Smooth muscle cell of the brain vasculature (primary cell): ENCODE data around the gene THTPA.

Source experiments
- DNase-seq: peaks from one replicate; pipeline ENCODE4 v3.0.0-alpha.2; 2012; ENCODE audit warnings: low read depth, low spot score

Gene THTPA, protein sequence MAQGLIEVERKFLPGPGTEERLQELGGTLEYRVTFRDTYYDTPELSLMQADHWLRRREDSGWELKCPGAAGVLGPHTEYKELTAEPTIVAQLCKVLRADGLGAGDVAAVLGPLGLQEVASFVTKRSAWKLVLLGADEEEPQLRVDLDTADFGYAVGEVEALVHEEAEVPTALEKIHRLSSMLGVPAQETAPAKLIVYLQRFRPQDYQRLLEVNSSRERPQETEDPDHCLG

DNA sequence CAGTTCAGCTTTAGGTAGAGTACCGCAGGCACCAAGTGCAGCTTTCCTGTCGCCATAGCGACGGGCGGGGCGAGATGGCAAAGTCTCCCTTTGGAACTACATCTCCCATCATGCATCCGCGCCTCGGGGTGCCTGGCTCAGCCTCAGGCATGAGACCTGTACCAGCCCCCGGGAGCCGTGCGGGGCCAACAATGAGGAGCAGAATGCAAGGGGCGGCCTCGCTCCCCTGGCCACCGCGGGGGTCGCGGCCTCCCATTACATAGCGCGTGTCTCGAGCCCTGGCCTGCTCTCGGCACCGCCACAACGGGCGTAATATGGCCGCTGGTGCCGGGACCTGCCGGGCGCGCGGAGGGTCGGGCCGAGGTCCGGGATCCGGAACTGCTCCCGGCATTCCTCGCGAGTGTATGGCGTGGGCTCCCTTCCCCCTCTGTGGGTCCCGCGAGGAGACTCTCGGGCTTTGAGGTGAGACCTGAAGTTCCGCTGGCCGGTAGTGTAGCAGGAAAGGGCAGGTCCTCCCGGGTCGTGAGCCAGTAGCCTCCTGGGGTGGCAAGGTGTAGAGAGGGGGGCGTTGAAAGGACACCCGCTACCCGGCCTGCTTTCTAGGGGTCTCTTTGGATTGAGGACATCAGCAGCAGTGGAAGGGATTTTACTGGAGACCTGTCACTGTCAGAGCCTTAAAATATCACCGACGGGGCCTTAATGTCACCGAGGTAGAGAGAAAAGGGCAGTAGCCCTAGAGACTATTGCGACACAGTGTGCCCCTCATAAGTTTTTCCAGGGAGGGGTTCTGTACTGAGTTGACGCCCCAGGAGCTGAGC, at the start of gene THTPA:
Gene THTPA, plus strand, starts transcription at position 390 of the 818 bp plus-strand sequence. CDS start 487 bp downstream, outside the sequence.
- peak; percentile 57 for DNase-seq

DNA sequence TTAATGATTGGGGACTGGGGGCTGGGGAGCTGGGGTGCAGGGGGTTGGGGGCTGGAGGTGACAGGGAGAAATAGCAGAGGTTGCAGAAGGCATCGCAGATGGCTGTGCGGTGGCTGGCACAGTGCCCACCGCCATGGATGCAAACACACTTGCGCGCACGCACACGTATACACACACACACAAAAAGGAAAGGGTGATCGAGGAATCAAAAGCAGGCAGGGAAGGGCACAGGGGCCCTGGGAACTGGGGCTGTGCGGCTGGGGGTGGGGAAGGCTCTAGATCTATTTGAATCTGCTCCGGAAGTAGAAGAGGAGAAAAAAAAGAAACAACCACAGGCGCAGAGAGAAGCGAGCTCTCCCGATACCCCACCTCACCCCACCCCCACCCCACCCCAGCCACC, 43.9 kb upstream of the THTPA start:
- DNase-seq, result no peak

DNA sequence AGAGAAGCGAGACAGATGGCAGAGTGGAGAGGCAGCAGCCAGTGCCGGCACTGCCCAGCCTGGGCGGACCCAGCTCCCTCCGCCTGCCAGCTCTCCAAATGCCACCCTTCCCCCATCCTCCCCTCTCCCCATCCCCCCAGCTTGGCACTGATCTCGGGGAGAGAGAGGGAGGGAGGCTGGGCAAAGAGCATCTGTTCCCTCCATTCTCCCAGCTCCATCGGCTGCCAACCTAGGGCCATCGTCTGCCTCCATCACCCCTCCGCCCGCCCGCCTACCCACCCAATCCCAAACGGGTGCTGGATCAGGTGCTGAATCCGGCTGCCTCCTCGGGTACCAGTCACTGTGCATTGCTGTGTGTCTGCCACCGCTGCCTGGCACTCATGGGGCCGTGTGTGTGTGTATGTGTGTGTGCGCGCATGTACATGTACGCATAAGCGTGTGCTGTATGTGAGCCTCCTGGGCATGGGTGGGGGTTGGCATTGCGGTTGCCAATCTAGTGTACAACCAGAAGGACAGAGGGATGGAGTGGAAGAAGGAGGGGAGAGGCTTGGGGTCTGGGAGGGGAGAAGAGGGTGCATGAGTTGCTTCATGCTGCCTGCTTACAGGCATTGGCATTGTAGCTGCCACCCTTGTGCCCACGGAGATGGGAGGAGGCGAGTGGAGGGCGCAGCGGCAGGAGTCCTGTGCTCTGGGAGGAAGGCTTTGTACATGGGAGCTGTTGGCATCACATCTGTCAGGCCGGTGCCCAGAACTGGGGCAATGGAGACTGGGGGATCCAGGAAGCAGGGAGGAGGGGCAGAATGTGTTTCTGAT, 42.9 kb upstream of the THTPA start:
- DNase-seq, result no peak

DNA sequence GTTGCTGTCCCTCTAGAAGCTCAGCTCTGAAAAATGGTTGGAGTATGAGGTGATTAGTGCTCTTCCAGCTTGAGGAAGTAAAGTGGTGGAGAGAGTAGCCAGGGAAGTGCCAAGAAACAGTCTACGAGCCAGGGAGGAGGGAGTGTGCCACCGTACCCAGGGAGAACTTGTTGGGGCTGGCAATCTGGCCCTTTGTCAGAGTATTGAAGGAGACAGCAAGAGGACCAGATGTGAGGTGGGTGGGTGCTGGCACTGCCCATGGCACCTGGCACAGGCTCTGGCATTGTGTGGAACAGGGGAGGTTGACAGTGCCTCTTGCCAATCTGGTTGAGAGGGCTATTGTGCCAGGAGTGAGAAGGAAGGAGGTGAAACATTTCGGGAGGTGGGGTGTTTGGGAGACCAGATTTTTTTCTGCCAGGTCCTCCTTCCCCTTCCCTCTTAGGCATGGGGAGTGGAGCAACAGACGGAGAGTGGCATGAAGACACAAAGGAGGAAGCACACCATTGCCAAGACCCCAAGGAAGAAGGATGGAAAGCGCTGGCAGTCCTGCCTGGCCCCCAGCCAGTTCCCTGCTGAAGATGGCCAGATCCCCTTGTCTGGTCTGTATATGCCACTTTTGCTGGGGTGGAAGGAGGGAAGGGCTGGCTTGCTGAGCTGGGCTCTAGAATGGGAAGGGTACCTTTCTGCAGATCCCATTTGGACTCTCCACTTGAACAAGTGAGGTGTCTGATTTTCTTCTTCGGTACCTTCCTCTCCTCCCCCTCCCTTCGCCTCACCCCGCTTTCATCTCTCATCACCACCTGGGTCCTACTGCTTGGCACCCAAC, 42.0 kb upstream of the THTPA start:
- DNase-seq, result no peak

DNA sequence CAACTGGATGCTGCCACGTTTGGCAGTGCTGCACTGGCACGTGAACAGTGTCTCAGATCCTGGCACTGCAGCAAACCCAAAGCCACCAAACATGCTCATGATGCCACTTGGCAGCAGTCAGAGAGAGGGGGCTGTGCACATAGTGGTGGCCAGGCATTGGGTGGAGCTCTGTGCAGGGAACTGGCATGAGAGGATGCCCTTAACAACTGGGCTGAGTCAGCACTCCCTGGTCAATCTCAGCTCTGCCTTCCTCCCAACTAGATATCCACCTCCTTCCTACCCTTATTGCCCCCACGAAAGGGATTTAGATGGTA, 41.5 kb upstream of the THTPA start:
- no peak for DNase-seq

DNA sequence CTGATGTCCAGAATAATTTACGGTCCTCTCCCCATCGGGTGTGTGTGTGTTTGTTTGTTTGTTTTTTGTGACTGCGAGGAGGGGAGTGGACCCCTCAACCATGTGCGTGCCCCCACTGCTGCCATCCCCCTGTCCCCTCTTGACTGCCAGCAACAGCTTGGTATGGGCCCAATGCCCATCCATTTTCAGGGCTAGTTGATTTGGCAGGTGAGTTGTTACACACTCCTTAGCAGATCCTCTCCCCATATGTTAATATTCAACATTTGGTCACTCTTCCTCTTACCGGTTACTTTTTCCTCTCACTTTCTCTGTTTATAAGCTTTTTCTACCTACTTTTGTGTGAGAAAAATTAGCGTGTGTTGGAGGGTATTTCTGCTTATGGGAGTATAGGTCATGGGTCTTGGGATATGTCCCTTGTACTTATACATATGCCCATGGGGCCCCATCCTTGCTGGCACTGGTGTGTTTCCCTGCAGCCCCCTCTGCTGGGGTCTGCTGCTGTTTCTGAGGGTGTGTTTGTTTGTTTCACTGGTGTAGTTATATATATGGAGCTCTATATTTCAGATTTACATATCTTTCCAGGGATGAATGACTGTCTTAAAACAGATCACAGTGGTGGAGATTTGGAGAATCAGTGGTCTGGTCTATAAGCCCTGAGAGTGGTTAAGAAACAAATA, 38.3 kb upstream of the THTPA start:
- DNase-seq, result no peak

DNA sequence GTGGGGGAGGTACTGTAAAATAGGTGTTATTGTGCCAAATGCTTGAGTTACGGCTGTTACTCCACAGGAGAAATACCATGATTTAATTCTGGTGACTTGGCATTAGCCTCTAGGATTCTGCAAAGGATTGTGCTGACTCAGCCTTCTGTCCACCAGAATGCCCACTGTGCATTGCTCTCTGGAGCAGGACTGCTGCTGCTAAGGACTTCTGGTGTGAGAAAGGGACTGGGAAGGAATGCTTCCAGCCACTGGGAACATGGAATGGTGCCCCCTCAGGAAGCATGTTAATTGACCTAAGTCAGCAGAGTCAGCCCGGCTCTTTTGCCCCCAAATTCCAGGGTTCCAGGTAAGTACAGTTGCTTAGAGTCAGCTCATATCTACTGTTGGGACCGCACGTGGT, 37.4 kb upstream of the THTPA start:
- no peak for DNase-seq

DNA sequence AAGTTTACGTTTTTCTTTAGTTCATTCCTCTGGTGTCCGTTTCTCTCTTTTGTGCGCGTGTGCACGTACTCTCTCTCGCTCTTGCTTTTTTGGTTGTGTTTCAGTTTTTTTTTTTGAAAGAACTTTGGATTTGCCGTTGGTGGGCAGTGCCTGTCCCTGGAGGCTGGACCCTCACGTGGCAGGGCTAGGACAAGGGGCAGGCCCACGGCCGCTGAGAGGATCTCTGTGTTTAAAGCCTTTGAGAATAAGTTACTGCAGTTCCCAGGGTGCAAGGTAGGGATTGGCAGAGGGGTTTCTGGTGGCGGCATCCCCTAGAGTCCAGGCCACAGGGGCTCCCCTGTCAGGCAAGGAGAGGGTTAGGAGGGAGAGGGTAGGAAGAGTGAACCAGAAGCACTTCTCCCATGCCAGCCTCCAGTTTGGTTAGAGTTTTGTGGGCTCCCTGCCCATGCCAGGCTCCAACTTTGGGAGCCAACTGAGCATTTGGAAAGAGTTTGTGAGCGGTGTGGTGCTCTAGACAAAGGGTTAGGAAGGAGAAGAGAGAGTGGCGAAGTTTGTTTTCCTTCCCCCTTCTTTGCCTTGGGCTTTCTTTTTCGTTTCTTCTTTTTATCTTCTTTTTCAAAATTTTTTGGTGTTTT, 35.1 kb upstream of the THTPA start:
- DNase-seq, result no peak

DNA sequence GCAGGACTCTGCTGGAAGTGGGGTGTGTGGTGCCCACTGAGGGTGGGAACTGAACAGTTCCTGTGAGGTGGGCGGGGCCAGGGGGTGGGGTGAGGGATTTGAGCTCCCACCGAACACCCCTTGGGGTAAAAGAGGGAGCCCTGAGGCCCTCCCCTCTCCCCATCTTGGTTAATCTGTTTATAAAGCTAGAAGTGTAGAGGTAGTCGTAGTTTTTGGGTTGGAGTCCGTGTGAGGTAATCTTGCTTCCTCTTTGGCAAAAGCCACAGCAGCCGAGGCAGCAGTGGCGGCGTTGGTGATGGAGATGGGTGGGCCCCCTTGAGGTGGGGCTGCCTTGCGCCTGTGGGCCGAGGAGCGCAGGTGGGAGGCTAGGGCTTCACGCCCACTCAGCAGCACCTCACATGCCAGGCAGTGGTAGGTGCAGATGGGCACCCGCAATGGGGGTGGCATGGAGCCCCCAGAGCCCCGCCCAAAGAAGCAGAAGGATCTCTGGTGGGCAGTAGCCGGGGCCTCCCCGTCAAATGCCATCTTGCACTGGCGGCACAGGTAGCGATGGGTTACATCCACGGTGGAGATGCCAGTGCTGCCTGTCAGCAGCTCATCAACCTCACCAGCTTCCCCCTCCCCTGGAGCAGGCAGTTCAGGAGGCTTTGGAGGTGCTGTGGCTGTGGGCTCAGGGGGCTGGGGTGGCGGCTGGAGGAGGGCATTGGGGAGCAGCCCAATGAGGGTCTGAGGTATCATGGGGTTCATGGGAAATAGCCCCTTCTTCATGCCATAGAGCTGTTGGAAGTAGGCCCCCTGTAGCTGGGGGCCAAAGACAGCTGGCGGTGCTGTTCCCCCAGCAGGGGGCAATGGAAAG, 34.1 kb upstream of the THTPA start:
- DNase-seq, result no peak

DNA sequence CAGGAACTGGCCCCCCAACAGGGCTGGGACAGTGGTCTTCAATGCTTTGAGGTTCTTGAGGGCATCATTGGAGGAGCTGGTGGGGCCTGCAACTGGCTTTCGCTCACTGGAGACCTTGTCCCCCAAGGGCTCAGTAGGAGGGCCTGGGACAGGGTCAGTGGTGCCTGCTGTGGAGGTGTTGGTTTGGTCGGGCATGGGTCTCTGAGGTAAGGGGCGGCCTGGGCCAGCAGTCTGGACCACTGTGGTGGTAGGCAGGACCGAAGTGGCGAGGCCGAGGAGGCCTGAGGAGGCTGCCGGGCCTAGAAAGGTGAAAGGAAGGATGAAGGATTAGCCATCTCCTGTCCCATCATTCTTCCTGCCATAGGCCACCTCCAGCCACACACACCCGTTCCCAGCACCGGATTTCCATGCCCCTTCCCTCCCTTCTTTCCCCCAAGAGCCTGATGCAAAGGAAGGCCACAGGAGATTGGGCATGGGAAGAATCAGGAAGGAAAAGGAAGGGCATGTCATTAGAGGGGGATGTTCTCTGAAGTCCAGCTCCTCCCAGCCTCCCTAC, 33.4 kb upstream of the THTPA start:
- DNase-seq, result no peak

DNA sequence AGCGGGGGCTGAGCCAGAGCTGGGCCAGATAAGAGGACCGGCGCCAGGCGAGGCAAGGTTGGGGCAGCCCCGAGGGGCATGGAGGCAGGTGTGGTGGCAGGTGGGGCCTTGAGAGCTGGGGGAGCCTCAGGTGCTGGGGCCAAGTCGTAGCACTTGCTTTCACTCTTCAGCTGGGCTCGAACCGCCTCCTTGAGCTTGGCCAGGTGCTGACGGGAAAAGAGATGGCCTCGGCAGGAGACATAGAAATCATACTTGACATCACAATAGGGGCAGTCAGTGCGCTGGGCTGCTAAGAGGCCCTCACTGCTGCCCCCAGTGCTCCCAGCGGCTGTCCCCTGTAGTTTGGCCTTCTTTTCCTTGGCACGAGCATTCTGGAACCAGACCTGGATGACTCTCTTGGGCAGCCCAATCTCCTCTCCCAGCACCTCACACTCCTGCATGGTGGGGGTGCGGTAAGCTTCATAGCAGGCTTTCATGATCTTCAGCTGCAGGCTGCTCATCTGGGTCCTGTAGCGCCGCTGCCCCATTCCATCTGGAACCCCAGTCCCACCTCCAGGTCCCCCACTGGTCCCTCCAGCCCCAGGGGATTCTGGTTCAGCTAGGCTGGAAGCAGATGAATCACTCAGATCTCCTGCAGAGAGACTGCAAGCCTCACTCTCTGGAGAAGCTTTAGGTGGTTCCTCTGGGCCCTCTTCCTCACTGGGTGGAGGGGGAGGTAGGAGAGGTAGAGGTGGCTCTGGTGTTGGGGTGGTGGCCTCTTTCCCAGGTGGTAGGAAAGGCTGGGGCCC, 32.6 kb upstream of the THTPA start:
- no peak for DNase-seq

DNA sequence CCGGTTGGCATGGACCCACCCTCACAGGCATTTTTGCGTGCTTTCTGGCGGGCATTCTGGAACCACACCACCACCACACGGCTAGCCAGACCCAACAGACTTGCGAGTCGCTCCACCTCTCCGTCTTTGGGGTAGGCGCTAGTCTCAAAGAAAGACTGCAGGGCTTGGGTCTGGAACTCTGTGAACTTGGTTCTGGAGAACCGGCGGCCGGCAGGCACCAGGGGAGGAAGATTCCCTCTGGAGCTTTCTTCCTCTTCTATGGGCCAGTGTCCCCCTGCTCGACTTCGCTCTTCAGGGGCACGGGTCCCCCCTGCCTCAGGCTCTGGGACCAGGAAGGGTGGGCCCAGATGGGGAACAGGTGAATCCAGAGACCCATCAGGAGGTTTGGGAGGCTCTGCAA, 31.1 kb upstream of the THTPA start:
- DNase-seq, result no peak

DNA sequence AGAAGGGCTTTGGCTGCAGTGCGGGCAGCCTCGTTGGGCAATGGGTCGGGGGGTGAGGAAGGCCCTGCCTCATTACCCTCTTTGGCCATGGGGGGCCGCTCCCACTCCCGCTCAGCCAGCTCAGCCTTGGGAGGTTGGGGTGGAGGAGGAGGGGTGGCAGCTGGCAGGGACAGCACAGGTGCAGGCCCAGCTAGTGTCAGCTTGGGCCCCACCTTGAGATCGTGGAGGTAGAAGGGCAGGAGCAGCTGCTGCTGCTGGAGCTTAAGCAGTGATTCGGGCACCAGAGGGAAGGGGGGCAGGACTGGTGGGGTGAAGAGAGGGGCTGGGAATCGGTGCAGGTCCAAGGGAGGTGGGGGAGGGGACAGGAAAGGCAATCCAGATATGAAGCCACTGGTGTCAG, 30.5 kb upstream of the THTPA start:
- no peak for DNase-seq

DNA sequence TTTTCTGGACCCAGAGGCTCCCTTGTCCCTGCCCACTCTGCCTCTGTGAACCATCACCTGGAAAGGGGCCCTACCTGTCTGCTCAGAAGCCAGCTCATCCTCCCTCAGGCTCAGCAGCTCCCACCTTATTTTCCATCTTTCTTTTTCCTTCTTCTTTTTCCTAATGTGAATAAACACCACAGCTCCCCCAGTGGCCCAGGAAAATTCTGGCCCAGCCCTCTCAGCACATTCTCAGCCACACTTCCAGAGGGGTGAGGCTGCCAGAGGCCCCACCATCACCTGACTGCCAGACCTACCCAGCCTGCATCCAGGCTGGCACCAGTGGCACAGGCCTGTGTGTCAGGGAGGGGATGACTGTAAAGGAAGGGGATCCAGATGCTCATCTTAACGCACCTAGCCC, 27.5 kb upstream of the THTPA start:
- no peak for DNase-seq

DNA sequence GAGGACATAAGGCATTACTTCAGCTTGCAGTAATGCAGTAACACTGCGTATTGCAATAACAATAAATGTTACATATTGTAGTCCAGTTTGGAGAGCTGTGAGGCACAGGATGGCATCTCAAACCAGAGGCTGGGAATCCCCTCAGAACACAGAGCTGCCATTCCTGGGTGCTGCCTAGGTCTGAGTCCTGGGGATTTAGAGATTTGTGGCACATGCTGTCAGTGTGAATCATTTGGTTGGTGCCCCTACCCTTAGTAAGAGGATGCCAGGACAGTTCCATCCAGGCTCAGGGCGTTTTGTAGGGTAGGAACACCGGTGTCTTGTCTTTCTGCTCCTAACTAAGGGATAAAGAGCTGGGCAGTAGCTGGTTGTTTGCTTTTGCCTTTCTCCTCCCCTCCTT, 27.1 kb upstream of the THTPA start:
- no peak for DNase-seq

DNA sequence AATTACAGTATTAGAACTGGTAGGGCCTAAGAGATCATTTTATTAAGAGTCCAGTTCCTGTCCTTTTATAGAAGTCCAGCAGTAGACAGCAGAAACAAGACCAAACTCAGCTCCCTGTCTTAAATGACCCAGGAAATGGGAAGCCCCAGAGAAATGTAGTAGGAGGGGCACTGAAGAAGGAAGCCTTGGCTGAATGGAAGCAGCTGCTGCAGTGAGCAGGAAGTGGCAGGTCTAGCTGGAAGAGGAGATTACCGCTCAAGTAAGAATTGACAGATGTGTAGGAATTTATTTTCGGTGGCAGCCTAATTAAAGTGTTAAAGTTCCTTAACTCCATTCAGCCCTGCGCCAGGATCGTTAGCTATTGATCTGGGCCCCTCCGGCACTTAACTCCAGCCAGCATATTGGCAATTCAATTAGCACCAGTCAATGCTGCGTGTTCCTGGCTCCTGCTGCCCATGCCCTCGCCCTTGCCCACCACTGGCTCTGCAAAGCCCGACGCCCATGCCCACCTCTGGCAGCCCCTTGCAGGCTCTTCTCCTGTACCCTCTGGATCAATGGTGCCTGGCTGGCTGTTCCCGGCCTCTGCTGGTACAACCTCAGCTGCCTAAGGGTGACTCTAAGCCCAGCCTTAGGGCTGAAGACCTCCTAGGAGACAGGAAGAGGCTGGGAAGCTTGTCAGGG, 25.6 kb upstream of the THTPA start:
- no peak for DNase-seq

DNA sequence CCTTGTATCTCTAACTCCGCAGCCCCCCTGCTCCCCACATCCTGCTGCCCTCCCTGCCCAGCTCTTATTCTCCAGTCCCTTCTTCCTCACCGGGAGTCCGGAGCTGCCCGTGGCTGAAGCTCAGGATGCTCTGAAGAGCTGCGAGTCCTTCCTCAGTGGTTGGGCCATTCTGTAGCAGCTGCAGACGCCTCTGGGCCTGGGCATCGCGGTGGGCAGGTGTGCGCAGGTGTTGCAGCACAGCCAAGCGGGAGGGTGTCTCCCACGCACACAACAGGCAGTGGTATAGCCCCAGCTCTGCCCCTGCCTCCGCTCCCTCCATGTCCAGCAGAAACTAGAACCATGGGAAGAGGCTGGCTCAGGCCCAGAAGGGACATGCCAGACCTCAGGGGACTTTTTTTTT, 24.7 kb upstream of the THTPA start:
- DNase-seq, result no peak

DNA sequence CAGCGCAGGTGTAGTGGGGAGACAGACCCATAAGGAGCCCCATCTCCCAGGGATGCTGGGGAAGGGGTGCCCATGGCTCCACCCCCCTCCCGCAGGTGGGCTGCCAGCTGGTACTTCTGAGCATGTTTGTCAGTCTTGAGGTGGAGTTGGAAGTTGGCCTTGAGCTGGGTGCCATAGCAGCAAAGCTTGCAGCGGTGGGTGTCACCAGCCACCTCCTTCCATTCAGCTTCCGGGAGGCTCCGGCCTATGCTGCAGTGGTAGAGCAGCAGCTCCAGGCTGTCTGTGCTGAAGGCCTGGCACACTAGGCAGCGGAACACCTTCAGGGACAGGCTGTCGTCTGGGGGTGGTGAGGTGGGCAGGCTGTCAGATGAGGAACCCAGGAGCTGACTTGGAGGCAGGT, 23.4 kb upstream of the THTPA start:
- no peak for DNase-seq
